RWPE2 (cell line): ENCODE data around the gene TRERF1.

ENCODE experiments used
- ATAC-seq: fragments of 200-7000 bp; cut with Tn5 transposase; 3 replicates; pipeline ENCODE4 v1.9.1; 2021; ENCODE audit warnings: low read depth
- DNase-seq: peaks from one replicate; pipeline ENCODE4 v3.0.0-alpha.2; 2020; ENCODE audit warnings: low spot score
- H3K27ac ChIP-seq: fragments of 450-650 bp; 2 replicates; pipeline ENCODE4 v1.5.1; 2017; ENCODE audit warnings: mild to moderate bottlenecking; ENCODE audit not compliant: poor library complexity, severe bottlenecking
- H3K27me3 ChIP-seq: fragments of 250-450 bp; sonication (Bioruptor Pico); 2 replicates; pipeline ENCODE4 v1.5.1; 2021; ENCODE audit warnings: mild to moderate bottlenecking, moderate library complexity; ENCODE audit not compliant: insufficient read depth, poor library complexity, severe bottlenecking
- H3K36me3 ChIP-seq: fragments of 250-450 bp; sonication (Bioruptor Pico); 2 replicates; pipeline ENCODE4 v1.5.1; 2020; ENCODE audit warnings: low read depth, mild to moderate bottlenecking, moderate library complexity
- H3K4me1 ChIP-seq: fragments of 250-450 bp; sonication (Bioruptor Pico); 2 replicates; pipeline ENCODE4 v1.5.1; 2021; ENCODE audit warnings: mild to moderate bottlenecking, moderate library complexity; ENCODE audit not compliant: insufficient read depth, poor library complexity, severe bottlenecking
- H3K4me3 ChIP-seq: fragments of 250-450 bp; sonication (Bioruptor Pico); 2 replicates; pipeline ENCODE4 v1.5.1; 2021; ENCODE audit warnings: mild to moderate bottlenecking, moderate library complexity; ENCODE audit not compliant: severe bottlenecking
- H3K9me3 ChIP-seq: fragments of 250-450 bp; sonication (Bioruptor Pico); 2 replicates; pipeline ENCODE4 v1.5.1; 2021; ENCODE audit warnings: mild to moderate bottlenecking, moderate library complexity; ENCODE audit not compliant: severe bottlenecking
- TF ChIP-seq, protein P1 (sequence below): fragments of 450-650 bp; IDR thresholded peaks from one replicate; pipeline ENCODE4 v1.5.1; 2017; ENCODE audit warnings: mild to moderate bottlenecking, moderate library complexity; ENCODE audit not compliant: poor library complexity, severe bottlenecking

The TRERF1 gene

DNA sequence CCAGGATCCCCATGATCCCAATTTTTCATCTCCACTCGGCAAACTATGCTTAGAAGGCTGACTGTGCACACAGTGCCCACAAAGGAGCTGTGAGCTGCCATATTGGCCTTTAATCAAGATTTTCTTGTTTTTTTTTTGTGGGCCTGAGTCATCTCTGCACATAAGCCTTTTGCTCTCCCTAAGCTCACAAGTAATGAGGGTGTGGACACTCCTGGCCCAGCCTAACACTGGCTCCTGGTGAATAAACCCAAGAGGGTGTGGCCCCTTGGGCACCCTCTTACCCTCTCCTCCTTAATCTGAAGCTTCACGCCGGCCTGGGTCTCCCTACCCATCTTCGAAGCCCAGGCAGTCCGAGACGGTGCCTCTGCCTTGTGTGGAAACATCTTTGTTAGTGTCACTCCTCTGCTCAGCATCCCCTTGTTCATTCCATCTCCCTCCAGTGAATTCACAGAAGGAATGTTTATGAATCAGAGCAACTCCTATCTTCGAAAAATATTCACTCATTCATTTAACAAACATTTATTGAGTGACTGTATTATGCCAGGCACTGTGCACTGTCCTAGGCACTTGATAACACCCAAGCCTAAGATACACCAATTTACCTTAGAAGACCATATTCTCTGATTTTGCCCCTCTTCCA lies 211.9 kb downstream of the TRERF1 start:
- TF ChIP-seq, protein P1, sequence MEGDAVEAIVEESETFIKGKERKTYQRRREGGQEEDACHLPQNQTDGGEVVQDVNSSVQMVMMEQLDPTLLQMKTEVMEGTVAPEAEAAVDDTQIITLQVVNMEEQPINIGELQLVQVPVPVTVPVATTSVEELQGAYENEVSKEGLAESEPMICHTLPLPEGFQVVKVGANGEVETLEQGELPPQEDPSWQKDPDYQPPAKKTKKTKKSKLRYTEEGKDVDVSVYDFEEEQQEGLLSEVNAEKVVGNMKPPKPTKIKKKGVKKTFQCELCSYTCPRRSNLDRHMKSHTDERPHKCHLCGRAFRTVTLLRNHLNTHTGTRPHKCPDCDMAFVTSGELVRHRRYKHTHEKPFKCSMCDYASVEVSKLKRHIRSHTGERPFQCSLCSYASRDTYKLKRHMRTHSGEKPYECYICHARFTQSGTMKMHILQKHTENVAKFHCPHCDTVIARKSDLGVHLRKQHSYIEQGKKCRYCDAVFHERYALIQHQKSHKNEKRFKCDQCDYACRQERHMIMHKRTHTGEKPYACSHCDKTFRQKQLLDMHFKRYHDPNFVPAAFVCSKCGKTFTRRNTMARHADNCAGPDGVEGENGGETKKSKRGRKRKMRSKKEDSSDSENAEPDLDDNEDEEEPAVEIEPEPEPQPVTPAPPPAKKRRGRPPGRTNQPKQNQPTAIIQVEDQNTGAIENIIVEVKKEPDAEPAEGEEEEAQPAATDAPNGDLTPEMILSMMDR, result no peak
- Histone ChIP-seq H3K4me1 (peaks cover 29% of the 10 kb centered on the region), H3K4me3 (no peak overlapping the region), H3K36me3 (peaks cover 75% of the 10 kb centered on the region), H3K9me3 (no peaks in the 10 kb centered on the region), H3K27ac (peak overlapping the region; percentile 80), H3K27me3 (no peaks in the 10 kb centered on the region)
- DNase-seq (no peak), ATAC-seq (peak; percentile 87)

DNA sequence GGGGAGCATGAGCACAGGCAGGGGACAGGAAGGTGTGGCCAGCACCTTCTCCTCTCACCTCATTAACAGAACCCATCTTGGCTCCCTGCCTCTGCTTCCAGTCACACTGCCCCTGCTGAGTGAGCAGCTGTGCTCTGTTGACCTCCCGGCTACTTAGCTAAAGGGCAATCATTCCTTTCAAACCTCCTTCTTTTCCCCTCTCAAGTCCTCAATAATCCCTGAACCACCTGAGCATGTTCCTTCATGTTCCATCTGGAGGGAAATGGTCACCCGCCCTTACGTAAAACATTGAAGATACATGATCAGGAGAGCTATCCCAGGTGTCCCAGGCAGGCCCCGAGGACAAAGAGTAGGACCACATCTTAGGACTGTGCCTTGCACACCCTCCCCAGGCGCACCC lies 212.4 kb downstream of the TRERF1 start:
- TF ChIP-seq, protein P1, result no peak
- peaks cover 77% of the 10 kb centered on the region for H3K36me3 ChIP-seq
- no peaks in the 10 kb centered on the region for H3K9me3 ChIP-seq
- H3K27ac ChIP-seq, result peak overlapping the region; percentile 80
- no peak overlapping the region for H3K4me3 ChIP-seq
- H3K4me1 ChIP-seq, result peaks cover 29% of the 10 kb centered on the region
- no peaks in the 10 kb centered on the region for H3K27me3 ChIP-seq
- DNase-seq (no peak), ATAC-seq (peak; percentile 62)

DNA sequence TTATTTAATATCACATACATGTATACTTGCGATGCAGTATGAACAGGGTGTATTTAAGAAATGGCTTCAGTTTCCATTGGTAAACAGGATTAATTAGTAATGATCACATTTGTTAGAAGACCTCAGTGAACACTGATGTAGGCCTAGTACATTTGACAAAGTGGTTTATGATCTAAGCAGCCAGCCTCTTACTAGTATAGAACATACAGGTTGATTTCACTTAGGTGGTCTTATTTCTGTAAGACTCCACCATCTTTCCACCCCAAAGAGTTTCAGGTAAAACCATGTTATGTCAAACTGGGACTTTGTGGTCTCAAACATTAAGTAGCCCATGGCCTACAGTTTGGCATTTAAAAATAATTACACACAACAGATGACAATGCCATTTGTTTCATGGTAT lies 213.9 kb downstream of the TRERF1 start:
- H3K4me1 ChIP-seq, result peaks cover 29% of the 10 kb centered on the region
- no peak for ATAC-seq
- TF ChIP-seq, protein P1, result no peak
- DNase-seq, result no peak
- H3K36me3 ChIP-seq, result peaks cover 70% of the 10 kb centered on the region
- no peaks in the 10 kb centered on the region for H3K27me3 ChIP-seq
- H3K4me3 ChIP-seq, result no peak overlapping the region
- H3K9me3 ChIP-seq, result no peaks in the 10 kb centered on the region
- H3K27ac ChIP-seq, result peak overlapping the region; percentile 80

DNA sequence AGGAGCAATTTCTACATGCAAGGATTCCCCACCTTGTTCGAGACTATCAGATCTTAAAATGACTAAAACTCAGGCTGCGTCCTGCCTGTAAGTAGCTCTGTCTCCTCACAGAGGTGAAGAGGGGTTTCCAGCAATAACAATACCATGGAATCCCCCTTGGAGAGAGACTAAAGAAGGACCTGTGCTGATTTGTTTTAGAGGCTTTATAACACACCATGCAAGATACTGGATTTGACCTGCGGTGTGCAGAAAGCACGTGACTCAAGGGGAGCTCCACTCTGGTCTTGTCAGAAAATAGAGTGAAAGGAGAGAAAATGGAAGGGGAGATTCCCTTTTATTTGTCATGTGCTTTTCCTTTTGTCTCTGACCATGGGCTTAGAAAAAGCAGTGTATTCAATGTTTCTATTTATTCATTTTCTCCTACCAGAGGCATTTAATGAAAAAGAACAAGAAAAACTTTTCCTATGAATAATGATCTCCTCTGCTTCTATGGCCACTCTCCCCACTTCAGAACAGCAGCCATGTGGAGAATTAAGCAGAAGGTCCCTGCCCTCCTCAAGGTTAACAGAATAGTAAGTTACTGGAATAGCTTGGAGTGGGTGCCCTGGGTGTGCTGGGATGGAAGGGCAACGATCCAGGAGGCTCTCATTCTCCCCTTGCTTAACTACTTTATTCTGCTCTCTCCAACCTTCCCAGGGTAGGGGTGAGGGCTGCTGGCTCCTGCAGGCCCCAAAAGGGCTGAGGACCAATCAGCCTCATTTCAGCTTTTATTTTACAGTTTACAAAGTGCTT lies 214.8 kb downstream of the TRERF1 start:
- no peaks in the 10 kb centered on the region for H3K27me3 ChIP-seq
- no peak for DNase-seq
- no peak overlapping the region for H3K4me3 ChIP-seq
- H3K36me3 ChIP-seq, result peaks cover 68% of the 10 kb centered on the region
- peaks cover 29% of the 10 kb centered on the region for H3K4me1 ChIP-seq
- TF ChIP-seq, protein P1, result no peak
- no peak overlapping the region for H3K27ac ChIP-seq
- no peaks in the 10 kb centered on the region for H3K9me3 ChIP-seq
- no peak for ATAC-seq

DNA sequence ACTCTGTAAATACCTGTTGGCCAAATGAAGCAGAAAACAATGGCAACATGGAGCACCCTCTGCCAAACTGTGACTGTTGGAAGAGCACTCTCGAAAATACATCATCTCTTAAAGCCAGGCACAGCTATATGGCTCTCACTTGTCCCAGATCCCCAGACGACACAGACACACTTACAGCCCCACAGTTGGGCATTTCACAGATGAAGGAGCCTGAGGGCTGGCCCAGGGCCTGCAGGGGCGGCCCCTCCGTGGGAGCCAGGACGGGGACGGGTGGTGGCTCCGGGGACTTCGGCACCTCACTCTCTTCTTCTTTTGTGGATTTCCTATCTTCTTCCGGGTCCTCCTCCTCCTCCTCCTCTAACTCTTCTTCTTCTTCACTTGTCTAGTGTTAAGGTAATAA lies 215.7 kb downstream of the TRERF1 start:
- no peaks in the 10 kb centered on the region for H3K27me3 ChIP-seq
- ATAC-seq (no peak), DNase-seq (no peak)

More for the DNA sequence above, 215.7 kb downstream of the TRERF1 start:
- H3K4me1 ChIP-seq, result peaks cover 29% of the 10 kb centered on the region
- TF ChIP-seq, protein P1, result no peak
- no peaks in the 10 kb centered on the region for H3K9me3 ChIP-seq
- H3K4me3 ChIP-seq, result no peak overlapping the region
- no peak overlapping the region for H3K27ac ChIP-seq
- H3K36me3 ChIP-seq, result peaks cover 63% of the 10 kb centered on the region
